Measurements from ENCODE around the gene RELN.

Gene RELN

DNA sequence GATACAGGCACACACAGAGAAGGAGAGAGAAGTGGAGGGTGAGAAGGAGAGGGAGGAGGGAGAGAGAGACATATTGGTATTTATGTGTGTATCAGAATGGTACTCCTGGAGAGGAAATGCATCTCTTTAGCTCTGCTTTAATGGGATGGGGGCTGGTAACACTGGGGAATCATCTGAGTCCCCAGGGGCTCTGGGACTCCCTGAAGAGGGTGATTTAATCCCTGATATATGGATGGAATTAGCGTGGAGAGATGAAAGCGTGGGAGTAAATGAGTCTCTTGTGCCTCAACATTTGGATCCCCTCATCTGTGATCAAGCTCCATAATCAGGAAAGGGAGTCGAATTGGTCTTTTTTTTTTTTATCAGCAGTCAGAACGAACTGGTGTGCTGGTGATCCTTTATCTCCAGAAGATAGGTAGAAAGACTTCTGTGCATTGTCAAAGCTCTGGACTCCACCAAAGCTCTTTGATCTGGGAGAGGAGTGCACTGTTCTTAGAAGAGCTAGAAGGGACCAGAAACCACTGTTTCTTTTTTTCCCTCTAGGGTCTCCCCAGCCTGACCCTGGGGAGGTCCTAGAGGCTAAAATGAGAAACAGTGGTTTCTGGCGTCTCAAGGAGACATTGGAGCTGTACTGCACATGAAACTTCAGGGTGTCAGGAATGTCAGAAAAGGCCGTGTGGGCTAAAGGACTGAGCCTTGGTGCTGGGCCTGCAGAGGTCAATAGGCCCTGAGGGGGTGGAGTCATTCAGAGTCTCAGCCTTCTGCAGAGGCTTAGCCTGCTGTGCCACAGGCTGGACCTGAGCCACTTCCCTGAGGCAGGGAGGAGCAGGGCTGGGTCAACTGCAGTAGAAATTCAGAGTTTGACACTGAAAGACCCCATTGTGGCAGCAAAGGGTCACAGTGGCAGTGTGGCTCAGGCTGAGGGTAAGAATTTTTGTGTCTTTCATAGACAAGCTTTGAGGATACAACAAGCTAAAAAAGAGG is 309.0 kb downstream of the RELN start:
- no peak for DNase-seq (ENCODE audit: low spot score)

DNA sequence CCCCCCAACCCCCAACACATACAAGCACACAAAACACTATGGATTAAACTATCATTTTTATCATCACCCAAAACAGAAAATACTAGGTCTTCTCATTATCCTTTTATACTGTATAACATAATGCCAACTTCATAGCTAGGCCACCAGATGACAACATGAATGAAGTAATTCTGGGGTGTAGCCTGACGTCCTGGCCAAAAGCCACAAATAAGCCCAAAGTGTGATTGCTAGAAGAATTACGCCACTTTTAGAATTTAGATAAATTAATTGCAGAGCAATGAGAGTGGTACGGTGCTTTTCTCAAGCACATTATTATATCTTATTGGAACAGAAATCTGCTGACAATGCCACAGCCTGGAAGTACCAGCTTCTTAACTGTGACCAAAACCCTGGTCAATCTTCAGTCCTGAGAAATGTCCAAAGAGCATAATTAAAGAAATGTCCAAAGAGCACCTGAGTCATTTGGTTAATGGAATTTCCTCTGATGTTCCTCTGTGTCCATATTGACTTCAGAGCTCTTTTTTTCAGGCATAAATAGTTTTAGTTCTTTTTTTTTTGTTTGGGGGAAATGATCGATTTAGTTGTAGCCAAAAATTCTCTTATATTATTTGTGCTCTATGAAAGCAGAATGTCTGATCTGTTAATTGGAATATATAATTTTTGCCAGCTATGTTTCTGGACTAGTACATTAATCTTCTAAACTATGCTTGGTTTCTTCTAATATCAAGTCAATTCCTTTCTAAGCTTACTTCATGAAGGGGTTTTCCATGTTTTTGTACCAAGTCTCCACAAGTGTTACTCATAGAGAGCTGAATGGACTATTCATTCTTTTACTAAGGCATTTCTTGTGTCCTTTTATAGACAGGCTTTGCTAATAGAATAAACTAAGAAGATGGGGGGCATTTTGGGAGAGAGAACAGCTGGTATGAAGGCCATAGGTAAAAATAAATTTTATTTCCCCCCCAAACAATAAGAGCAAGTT is 310.0 kb downstream of the RELN start:
- no peak for DNase-seq (ENCODE audit: low spot score)

DNA sequence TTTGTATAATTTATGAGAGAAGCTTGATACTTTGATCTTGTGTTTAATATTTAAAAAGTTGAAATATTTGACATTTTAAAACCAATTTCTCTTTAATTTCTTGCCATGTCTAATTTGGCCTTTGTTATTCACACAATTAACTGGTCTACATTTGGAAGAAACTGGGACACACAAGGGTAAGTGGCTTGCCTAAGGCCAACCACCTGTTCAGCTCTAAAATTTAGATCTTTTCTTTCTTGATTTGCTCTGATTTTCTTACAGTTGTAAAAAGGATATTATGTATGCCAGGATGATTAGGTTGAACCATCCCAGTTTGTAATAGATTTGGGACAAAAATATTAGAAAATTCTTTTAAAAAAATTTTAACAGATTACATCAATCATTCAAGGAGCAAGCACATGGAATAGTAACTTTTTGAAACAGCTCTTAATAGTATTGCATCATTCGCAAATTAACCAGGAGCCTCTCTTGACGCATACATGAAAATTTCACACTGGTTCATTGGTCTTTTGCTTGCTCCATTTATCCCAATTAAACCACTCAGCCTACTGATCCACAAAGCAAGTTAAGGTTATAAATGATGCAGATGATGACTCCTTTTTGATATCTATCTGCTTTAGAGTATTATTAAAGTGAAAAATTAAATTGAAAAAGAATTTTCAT is 321.0 kb downstream of the RELN start:
- DNase-seq (ENCODE audit: low spot score), result no peak

DNA sequence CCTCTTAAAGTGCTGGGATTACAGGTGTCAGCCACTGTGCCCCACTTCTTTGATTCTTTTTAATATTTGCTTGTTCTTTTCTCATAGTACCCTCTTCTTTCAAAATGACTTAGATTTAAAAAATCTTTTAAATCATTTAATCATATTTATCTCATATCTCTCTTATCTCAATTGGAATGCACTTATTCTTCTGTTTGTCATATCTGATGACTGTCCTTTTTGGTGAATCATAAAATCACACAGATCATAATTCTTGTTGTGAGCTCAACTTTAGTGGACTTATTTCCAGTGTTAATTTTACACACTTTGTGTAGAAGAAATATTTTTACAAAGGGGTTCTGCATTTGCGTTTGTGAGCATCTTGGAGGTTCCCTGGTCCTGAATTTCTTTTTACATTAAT is 323.1 kb downstream of the RELN start:
- DNase-seq (ENCODE audit: low spot score), result no peak

DNA sequence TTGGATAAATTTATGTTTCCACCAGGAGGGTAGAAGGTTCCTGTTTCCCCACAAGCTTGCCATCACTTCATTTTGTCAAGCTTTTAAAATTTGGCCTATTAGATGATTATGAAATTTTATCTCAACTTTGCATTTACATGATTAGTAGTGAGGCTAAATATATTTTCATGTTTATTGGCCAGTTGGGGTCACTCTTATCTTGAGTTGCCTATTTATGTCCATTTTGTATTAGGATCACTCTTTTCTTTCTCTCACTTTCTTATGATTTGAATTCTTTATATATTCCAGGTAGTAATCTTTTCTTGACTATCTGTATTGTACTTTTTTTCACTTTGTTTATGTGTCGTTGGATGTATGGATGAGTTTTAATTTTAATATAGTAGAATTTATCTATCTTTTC is 324.9 kb downstream of the RELN start:
- no peak for DNase-seq (ENCODE audit: low spot score)

GRCh38 chr7:103660455-103661371 is 328.7 kb downstream of the RELN start:
- no peak for DNase-seq (ENCODE audit: low spot score)

- no peak for DNase-seq (ENCODE audit: low spot score)
Measured at GRCh38 chr7:103658055-103659005, 331.1 kb downstream of the RELN start.

DNA sequence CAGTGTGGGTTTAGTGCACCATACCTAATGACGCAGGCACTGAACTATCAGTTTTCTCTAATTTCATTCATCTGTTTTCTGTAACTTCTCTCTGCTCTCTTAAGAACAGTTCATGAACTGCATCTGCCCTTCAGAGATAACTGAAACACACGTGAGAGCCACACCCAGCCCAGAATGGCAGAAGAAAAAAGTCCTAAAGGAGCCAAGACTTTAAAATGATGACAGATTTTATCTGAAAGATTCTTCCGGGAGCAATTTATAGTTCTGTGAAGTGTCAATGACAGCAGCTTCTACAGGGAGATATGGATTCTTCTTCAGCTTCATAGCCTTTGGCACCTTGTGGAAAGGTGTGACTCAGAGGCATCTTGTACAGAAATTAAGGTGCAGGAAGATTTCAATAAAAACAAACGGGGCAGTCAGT is 332.0 kb downstream of the RELN start:
- DNase-seq (ENCODE audit: low spot score), result no peak

DNA sequence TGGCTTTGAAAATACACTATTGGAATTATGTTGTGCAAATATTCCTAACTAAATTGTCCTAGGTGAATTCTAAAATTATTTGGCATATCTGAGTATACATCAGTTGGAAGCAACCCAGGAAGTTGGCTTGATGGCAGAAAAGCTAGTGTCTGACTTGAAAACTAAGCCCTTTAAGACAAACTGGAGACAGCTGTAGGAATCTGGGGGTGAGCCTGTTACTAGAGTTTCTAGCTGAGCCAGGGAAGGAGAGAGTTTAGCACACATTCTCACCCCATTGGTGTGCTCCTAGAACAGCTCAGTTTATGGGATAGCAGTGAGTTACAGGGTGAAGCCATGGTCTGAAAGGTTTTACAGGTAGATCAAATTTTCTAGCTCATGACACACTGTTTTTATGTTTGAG is 333.2 kb downstream of the RELN start:
- no peak for DNase-seq (ENCODE audit: low spot score)

- DNase-seq (ENCODE audit: low spot score), result no peak
Measured at GRCh38 chr7:103651593-103652377, 337.7 kb downstream of the RELN start.

GRCh38 chr7:103649052-103649451 is 340.4 kb downstream of the RELN start:
- no peak for DNase-seq (ENCODE audit: low spot score)

- DNase-seq (ENCODE audit: low spot score), result no peak
Measured at GRCh38 chr7:103648135-103648534, 341.3 kb downstream of the RELN start.

DNA sequence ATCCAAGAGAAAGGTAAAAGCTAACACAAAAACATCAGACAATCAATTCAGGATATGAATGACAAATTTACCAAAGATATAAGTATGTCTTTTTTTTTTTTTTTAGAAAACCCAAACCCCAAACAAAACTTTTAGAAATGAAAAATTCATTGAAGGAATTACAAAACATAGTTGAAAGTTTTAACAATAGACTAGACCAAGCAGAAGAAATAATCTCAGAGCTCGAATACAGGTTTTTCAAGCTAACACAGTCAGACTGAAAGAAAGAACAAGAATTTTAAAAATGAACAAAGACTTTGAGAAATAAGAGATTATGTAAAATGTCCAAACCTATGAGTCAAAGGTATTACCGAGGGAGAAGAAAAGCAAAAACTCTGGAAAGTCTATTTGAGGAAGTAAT is 345.1 kb downstream of the RELN start:
- no peak for DNase-seq (ENCODE audit: low spot score)

DNA sequence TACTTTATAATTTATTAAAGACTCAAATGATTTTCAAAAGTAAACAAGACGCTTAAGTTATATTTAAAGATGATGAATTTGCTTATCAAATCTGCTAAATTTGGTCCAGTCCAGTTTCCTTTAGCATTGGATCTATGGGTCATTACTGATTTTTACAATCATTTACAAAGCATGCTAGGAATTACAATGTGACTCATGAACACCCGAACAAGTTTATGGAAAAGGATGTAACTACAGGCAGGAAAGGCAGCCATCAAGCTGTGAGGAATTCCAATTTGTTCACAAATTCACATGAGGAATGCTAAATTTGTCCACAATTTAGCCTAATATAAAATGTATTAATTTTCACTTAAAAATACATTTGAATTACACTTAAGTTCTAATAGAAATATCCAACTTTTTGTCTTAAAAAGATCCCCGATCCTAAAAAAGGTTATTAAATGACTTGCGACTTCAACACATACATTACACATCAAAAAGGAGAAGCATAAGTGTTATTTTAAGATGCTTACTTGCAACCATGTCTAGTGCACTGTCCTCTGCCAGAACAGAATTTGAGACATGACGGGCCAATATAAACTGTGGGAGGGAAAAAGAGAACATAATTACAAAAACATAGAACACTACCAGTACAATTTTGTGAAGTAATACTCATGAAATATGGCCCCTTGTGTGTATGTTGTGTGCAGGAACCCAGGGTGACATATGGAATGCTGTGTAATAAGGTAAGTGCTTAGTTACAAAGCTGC is 349.3 kb downstream of the RELN start:
- DNase-seq (ENCODE audit: low spot score), result no peak

- DNase-seq (ENCODE audit: low spot score), result no peak
Measured at GRCh38 chr7:103637726-103638125, 351.7 kb downstream of the RELN start.

DNA sequence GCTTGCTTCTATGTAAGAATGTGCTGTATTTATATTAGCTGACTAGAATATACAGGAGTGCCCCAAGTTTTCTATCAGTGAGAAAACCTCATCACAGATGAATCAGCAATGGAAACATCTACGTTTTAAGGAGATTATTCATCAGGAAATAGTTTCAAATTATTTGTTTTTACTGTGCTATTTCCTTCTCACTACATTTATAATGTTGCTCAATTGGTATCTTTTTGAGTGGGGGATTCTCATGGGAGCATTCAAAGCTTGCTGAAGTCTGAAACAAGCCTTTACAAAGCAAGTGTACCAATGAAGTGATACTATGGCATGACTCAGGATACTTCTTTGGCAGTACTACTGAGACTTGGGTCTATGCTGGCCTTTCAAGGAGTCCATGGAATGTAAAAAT is 352.4 kb downstream of the RELN start:
- no peak for DNase-seq (ENCODE audit: low spot score)

DNA sequence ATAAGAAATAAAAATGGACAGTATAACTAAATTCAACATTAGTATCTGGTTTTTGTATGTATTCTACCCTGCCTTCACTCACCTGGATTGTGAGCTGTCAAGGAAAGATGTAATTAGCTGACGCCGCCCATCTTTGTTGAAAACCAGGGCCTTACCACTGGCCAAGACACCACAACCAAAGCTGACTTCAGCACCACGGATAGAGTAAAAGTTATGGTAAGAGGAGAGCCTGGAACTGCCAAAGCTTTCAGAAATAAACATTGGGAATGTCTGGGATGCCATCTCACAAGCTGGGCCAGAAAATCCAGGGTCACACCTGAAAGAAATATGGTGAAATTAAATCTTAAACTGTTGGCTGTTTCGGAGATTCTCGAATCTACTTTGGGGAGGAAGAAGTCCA is 353.3 kb downstream of the RELN start:
- no peak for DNase-seq (ENCODE audit: low spot score)

GRCh38 chr7:103632972-103633371 is 356.5 kb downstream of the RELN start:
- DNase-seq (ENCODE audit: low spot score), result no peak
